COLO668 (cell line): ENCODE results near the gene NUDT9.
"Not testable (repeated sequence)": the region's sequence is repeated elsewhere in the genome, so short reads cannot be mapped to it uniquely, and the experiment has no call there.

ENCODE experiments used
- DNase-seq: peaks from one replicate; lab custom pipeline; 2025; ENCODE audit not compliant: unreplicated experiment; lab: John Stamatoyannopoulos, UW

Gene NUDT9, protein sequence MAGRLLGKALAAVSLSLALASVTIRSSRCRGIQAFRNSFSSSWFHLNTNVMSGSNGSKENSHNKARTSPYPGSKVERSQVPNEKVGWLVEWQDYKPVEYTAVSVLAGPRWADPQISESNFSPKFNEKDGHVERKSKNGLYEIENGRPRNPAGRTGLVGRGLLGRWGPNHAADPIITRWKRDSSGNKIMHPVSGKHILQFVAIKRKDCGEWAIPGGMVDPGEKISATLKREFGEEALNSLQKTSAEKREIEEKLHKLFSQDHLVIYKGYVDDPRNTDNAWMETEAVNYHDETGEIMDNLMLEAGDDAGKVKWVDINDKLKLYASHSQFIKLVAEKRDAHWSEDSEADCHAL

GRCh38 chr4:87422104-87423052, at the start of gene NUDT9:
NUDT9 (plus strand) TSS chr4:87422573; CDS start chr4:87422906, 333 bp downstream.
- peak; percentile 94 for DNase-seq

GRCh38 chr4:87375719-87376291, 46.6 kb upstream of the NUDT9 start:
- no peak for DNase-seq

GRCh38 chr4:87377816-87378215, 44.6 kb upstream of the NUDT9 start:
- DNase-seq, result no peak

DNA sequence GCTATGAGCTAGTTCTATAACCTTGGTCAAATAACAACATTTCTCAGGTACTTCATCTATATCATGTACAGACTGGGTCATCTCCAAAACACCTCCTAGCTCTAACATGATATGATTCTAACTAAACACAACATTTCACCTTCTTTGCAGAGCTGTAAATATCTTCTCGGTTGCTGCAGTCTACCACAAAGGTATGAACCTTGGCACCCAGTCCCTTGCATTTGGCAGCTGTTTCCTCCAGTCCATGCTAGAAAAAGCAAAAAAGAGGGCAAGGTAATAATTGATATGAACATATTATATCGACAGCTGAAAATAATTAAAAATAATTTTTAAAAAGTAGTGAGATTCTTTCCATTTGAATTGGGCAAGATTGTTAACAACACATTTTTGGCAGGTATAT, 40.3 kb upstream of the NUDT9 start:
- no peak for DNase-seq

GRCh38 chr4:87382931-87383330, 39.4 kb upstream of the NUDT9 start:
- DNase-seq, result no peak

GRCh38 chr4:87384466-87385132, 37.8 kb upstream of the NUDT9 start:
- DNase-seq, result not testable (repeated sequence)

GRCh38 chr4:87387237-87387636, 35.1 kb upstream of the NUDT9 start:
- no peak for DNase-seq

DNA sequence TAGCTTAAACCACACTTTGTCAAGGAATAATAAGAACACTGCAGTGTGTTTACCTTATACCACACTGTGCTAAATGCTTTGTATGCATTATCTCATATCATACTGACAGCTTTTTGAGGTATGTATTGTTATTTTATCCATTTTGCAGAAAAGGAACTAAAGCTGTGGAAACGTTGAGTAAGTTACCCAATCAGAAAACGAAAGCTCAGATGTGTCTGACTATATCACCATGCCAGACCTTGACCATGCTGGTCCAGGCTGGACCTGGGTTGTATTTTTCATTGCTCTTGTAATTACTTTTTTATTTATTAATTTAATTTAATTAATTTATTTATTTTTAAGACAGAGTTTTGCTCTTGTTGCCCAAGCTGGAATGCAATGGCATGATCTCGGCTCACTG, 33.5 kb upstream of the NUDT9 start:
- no peak for DNase-seq

DNA sequence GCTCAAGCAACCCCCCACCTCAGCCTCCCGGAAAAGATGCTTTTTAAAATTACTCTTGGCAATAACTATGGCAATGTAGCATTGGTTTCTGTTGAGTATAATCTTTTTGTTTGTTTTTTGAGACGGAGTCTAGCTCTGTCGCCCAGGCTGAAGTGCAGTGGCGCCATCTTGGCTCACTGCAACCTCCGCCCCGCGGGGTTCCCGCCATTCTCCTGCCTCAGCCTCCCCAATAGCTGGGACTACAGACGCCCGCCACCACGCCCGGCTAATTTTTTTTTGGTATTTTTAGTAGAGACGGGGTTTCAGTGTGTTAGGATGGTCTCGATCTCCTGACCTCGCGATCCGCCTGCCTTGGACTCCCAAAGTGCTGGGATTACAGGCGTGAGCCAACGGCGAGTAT, 32.3 kb upstream of the NUDT9 start:
- peak; percentile 19 for DNase-seq

DNA sequence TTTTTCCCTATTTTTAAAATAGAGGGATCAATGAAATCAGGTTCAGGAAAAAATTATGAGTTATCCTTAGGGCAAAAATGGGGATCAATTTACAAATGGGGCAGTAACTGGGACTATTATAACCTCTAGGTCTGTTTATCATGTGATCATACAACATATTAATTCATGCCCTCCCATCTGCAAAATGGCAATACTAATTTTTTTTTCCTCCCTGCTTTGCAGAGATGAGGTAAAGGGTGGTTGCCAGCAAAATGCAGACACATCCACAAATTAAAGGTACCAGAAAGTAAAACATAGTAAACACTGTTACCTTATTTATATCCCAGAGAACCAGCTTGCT, 31.9 kb upstream of the NUDT9 start:
- DNase-seq, result no peak

DNA sequence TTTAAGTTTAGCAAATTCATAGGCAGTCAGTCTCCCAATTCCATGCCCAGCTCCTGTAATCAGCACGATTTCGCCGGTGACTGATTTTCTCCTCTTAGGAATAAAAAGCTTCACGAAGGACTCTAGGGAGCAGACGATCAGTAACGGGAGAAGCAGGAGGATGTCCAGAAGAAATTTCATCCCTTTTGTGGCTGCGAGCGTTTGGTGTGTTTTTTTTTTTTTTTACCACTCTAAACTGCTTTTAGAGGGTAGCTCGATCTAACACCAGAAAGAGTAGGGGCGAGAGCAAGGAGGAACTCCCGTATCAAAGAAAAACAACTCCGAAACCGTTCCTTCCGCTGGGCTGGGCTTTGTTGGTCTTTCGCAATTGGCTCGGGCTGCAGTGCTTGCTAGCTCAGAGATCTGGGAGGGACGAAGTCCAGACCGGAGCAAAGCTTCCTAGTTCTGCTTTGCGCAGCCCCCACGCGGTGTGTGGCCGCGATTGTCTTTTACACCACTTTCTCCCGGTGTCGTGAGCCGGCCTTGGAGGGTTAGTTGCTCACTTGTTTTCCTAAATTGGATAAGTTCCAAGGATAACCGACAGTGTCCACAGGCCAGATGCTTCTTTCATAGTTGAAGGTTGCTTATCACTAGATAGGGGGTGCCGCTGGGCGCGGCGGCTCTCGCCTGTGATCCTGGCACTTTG, 31.3 kb upstream of the NUDT9 start, which contains the start of gene HSD17B11:
Gene HSD17B11, minus strand, starts transcription at position 298 of the 685 bp plus-strand sequence. Its CDS starts 118 bp downstream, at position 180.
- peak; percentile 79 for DNase-seq

GRCh38 chr4:87391576-87392054, 30.8 kb upstream of the NUDT9 start:
- DNase-seq, result no peak

DNA sequence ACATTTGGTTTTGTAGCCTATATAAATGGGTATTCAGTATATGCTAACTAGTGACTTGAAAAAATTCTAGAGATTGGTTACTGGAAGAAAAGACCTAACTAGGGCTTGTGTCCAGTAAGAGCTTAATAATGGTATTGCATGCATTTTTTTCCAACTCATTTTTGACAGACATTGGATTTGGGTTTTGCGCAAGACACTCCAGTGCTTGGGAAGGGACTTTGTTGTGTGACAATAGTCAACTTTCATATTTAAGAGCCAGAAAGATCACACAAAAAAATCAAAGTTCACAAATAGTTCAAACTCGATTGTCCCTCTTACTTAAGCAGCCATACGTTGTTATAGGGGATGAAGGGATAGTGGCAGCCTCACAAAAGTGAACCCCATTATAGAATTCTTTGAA, 30.2 kb upstream of the NUDT9 start:
- no peak for DNase-seq

GRCh38 chr4:87395073-87395472, 27.3 kb upstream of the NUDT9 start:
- not testable (repeated sequence) for DNase-seq

GRCh38 chr4:87395851-87396250, 26.5 kb upstream of the NUDT9 start:
- not testable (repeated sequence) for DNase-seq

- no peak for DNase-seq
Measured at GRCh38 chr4:87399148-87399547, 23.2 kb upstream of the NUDT9 start.

- DNase-seq, result no peak
Measured at GRCh38 chr4:87399954-87400353, 22.4 kb upstream of the NUDT9 start.

- DNase-seq, result not testable (repeated sequence)
Measured at GRCh38 chr4:87403732-87404131, 18.6 kb upstream of the NUDT9 start.

DNA sequence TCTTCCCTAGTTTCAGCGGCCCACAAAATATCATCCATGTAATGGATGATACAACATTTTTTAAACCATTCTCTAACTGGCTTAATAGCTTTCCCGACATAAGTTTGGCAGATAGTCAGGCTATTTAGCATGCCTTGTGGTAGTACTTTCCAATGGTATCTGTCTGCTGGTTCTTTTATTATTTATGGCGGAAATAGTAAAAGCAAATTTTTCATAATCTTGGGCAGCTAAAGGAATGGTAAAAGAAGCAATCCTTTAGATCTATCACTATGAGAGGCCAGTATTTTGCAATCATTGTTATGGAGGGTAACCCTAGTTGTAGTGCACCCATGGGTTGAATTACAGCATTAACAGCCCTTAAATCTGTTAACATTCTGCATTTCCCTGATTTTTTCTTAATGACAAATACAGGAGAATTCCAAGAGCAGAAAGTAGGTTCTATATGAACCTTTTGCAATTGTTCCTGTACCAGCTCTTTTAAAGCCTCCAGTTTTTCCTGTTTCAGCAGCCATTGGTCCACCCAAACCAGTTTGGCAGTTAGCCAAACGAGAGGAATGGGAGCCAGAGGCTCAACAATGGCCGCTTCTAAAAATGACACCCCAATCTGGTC, 17.1 kb upstream of the NUDT9 start:
- DNase-seq, result no peak

DNA sequence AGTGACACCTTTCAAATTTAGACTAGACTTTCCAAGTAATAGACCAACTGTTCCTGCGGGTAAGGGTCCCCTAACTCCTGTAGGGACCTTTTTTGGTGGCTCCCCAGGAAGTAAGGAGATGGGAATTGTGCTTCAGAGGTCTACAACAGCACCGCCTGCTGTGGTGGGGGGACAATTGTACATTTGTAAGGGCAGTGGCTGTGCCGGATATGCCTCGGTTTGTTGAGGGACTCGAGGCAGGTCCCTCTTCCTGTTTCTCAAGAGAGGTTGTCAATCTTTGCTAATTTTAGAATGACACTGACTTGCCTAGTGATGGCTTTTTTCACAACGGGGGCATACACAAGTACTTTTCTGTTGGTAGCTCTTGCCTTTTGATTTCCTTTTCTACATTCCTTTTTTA, 15.9 kb upstream of the NUDT9 start:
- no peak for DNase-seq
